Subcutaneous abdominal adipose tissue (tissue), 5 donors: ENCODE data around the gene SCRN2.

Source experiments
- H3K27ac ChIP-seq: one replicate; pipeline ENCODE4 v1.7.0; 2013; ENCODE audit warnings: low read depth, mild to moderate bottlenecking, inconsistent platforms, low read length, moderate library complexity
- H3K27me3 ChIP-seq, 5 donors: one replicate each; pipeline ENCODE4 v1.7.0; 2013; ENCODE audit warnings: low read length in 5 of 5, inconsistent platforms in 1 of 5; ENCODE audit not compliant: control insufficient read depth in 5 of 5, insufficient read depth in 4 of 5
- H3K36me3 ChIP-seq, 5 donors: one replicate each; pipeline ENCODE4 v1.7.0; 2013; ENCODE audit warnings: low read length in 5 of 5; ENCODE audit not compliant: control insufficient read depth in 5 of 5, insufficient read depth in 5 of 5
- H3K4me1 ChIP-seq, 5 donors: one replicate each; pipeline ENCODE4 v1.7.0; 2013; ENCODE audit warnings: low read length in 5 of 5, mild to moderate bottlenecking in 3 of 5, moderate library complexity in 1 of 5; ENCODE audit not compliant: control insufficient read depth in 5 of 5, insufficient read depth in 5 of 5
- H3K4me3 ChIP-seq, 5 donors: one replicate each; pipeline ENCODE4 v1.7.0; 2013; ENCODE audit warnings: low read length in 5 of 5, low read depth in 1 of 5
- H3K9ac ChIP-seq, 5 donors: one replicate each; pipeline ENCODE4 v1.7.0; 2013; ENCODE audit warnings: low read length in 5 of 5, mild to moderate bottlenecking in 4 of 5, moderate library complexity in 3 of 5
- H3K9me3 ChIP-seq, 5 donors: one replicate each; pipeline ENCODE4 v1.7.0; 2013; ENCODE audit warnings: low read length in 5 of 5; ENCODE audit not compliant: control insufficient read depth in 5 of 5
- donor health status: healthy.
- donor health status: healthy.
- donor health status: healthy.
- donor health status: healthy.
- donor health status: healthy.

SCRN2 gene

DNA sequence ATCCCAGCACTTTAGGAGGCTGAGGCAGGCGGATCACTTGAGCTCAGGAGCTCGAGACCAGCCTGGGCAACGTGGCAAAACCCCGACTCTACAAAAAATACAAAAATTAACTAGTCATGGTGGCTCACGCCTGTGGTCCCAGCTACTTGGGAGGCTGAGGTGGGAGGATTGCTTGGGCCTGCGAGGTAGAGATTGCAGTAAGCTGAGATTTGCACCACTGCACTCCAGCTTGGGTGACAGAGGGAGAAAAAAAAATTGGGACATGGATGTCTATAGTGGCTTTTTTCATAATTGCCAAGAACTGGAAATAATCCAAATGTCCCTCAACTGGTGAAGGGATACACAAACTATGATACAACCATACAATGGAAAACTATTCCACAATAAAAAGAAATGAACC lies 48.1 kb downstream of the SCRN2 start:
- Histone ChIP-seq H3K9ac (no peak overlapping the region), H3K9me3 (no peaks in the 10 kb centered on the region), H3K4me1 (peaks cover 0 to 9% (median 8%) of the 10 kb centered on the region in 5 donors), H3K27ac (no peak overlapping the region), H3K36me3 (no peaks in the 10 kb centered on the region), H3K4me3 (no peak overlapping the region), H3K27me3 (peaks cover 14 to 48% (median 23%) of the 10 kb centered on the region in 5 donors)

DNA sequence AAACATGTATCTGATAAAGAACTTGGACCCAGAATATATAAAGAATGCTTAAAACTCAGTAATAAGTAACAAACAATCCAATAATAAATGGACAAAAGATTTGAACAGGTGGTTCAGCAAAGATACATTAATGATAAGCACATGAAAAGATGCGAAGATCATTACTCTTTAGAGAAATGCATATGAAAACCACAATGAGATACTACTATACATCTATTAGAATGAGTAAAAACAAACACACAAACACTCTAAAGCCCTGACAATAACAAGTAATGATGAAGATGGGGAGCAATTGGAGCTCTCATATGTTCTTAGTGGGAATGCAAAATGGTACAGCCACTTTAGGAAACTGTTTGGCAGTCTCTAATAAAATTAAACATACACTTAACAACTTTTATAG lies 48.6 kb downstream of the SCRN2 start:
- Histone ChIP-seq H3K9ac (no peak overlapping the region), H3K27ac (no peak overlapping the region), H3K36me3 (no peaks in the 10 kb centered on the region), H3K27me3 (peaks cover 14 to 51% (median 23%) of the 10 kb centered on the region in 5 donors), H3K9me3 (no peaks in the 10 kb centered on the region), H3K4me1 (peaks cover 0 to 9% (median 8%) of the 10 kb centered on the region in 5 donors), H3K4me3 (no peak overlapping the region)

DNA sequence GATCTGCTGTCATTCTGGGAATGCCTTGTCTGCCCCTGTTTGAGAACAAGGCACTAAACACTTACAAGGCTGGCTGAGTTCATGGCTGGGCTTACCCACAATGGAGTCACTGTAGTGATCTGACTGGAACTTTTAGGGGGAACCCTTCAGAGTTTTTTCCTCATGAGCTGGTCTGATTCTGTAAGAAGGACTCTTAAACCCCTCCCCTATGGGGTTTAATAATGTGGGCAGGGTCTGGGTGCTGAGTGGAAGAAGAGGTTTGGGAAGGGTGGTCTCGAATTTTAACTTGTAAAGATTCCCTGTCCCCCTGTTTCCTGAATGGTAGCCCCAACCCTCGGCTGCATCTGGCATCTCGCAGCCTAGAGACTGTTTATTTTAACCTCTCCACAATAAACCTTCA lies 50.0 kb downstream of the SCRN2 start:
- Histone ChIP-seq H3K4me3 (no peak overlapping the region), H3K27me3 (peaks cover 14 to 51% (median 23%) of the 10 kb centered on the region in 5 donors), H3K9ac (no peak overlapping the region), H3K27ac (no peak overlapping the region), H3K36me3 (no peaks in the 10 kb centered on the region), H3K9me3 (no peaks in the 10 kb centered on the region), H3K4me1 (peaks cover 0 to 9% (median 8%) of the 10 kb centered on the region in 5 donors)

- Histone ChIP-seq H3K4me1 (peaks cover 0 to 9% (median 8%) of the 10 kb centered on the region in 5 donors), H3K9ac (peak overlapping the region in 1 of 5 donors; percentile 25), H3K36me3 (no peaks in the 10 kb centered on the region), H3K27me3 (peaks cover 14 to 51% (median 23%) of the 10 kb centered on the region in 5 donors), H3K9me3 (no peaks in the 10 kb centered on the region), H3K4me3 (peak overlapping the region in 4 of 5 donors; percentile 32 to 57 (median 48)), H3K27ac (no peak overlapping the region)
Observed at GRCh38 chr17:47789611-47790561, 51.2 kb downstream of the SCRN2 start.
